B cell (primary cell): ENCODE measurements around the gene FGD4. TPM values are rescaled to one million over a fixed set of nuclear protein-coding genes. Genes with fewer than 3 reads are reported as not detected.

ENCODE experiments used
- ATAC-seq: fragments of 200-7000 bp; cut with Tn5 transposase; one replicate; pipeline ENCODE4 v1.10.0; 2021; ENCODE audit warnings: low read depth, mild to moderate bottlenecking, moderate number of reproducible peaks, moderate library complexity
- CTCF ChIA-PET: fragments of 350-600 bp; sonication (Branson Sonifier 250); formaldehyde crosslinking; loops from one replicate; lab custom pipeline; 2021; ENCODE audit warnings: antibody characterized with exemption, inconsistent platforms; lab: Charles Lee
- POLR2A ChIA-PET: fragments of 350-600 bp; sonication (Branson Sonifier 250); formaldehyde crosslinking; loops from one replicate; lab custom pipeline; 2021; ENCODE audit warnings: antibody characterized with exemption; lab: Charles Lee
- DNase-seq: peaks from one replicate; pipeline ENCODE4 v3.0.0; 2013
- H2AFZ ChIP-seq: 2 replicates; pipeline ENCODE4 v1.6.1; 2012; ENCODE audit warnings: mild to moderate bottlenecking, low read depth, low read length; ENCODE audit not compliant: insufficient read depth, poor library complexity, severe bottlenecking
- H3K27ac ChIP-seq, 2 donors: 1 replicate in 1 of 2; 2 replicates in 1 of 2; pipeline ENCODE4 v1.5.1; 2012 to 2013; ENCODE audit warnings: low read length in 2 of 2, mild to moderate bottlenecking in 2 of 2, moderate library complexity in 1 of 2
- H3K27me3 ChIP-seq, 4 experiments: fragments of 200-600 bp in 1 of 4; sonication (generic) in 1 of 4; replicated peaks in 1 of 4; 1 replicate in 2 of 4; 2 replicates in 2 of 4; pipeline versions ENCODE4 v1.6.1 to v1.7.0; 2013 to 2016; ENCODE audit warnings: low read length in 3 of 4, mild to moderate bottlenecking in 2 of 4, mixed read lengths in 1 of 4, moderate library complexity in 1 of 4; ENCODE audit not compliant: insufficient read depth in 4 of 4, control insufficient read depth in 3 of 4; ENCODE audit errors: control extremely low read depth in 1 of 4
- H3K36me3 ChIP-seq, 2 experiments: replicated peaks in 1 of 2; 1 replicate in 1 of 2; 2 replicates in 1 of 2; pipeline versions ENCODE4 v1.6.1 to v1.7.1; 2013; ENCODE audit warnings: low read length in 1 of 2; ENCODE audit not compliant: insufficient read depth in 2 of 2, control insufficient read depth in 1 of 2; ENCODE audit errors: control extremely low read depth in 1 of 2, extremely low read depth in 1 of 2
- H3K4me1 ChIP-seq, 2 donors: fragments of 200-600 bp in 1 of 2; sonication (generic) in 1 of 2; 1 replicate in 1 of 2; 2 replicates in 1 of 2; pipeline versions ENCODE4 v1.5.1 to v1.6.1; 2013 to 2017; ENCODE audit warnings: low read length in 2 of 2; ENCODE audit not compliant: control insufficient read depth in 2 of 2, insufficient read depth in 2 of 2
- H3K4me2 ChIP-seq: replicated peaks from 2 replicates; pipeline ENCODE3; 2012; ENCODE audit warnings: mild to moderate bottlenecking, low read depth, low read length; ENCODE audit not compliant: poor library complexity, severe bottlenecking
- H3K4me3 ChIP-seq, 5 experiments: fragments of 200-600 bp in 1 of 5; sonication (generic) in 1 of 5; 1 replicate in 3 of 5; 2 replicates in 2 of 5; pipeline versions ENCODE4 v1.5.1 to v1.7.0; 2011 to 2016; ENCODE audit warnings: low read length in 4 of 5, mild to moderate bottlenecking in 4 of 5, low read depth in 2 of 5, control low read depth in 1 of 5, moderate library complexity in 1 of 5; ENCODE audit not compliant: insufficient read depth in 1 of 5; ENCODE audit errors: control extremely low read depth in 1 of 5, extremely low read depth in 1 of 5
- H3K79me2 ChIP-seq: fragments of 200-600 bp; sonication (generic); one replicate; pipeline ENCODE4 v1.6.0; 2016; ENCODE audit warnings: low read length; ENCODE audit not compliant: control insufficient read depth, insufficient read depth
- H3K9ac ChIP-seq: fragments of 200-600 bp; sonication (generic); 2 replicates; pipeline ENCODE4 v1.6.1; 2017; ENCODE audit warnings: mild to moderate bottlenecking, low read length, moderate library complexity
- H3K9me3 ChIP-seq, 3 donors: one replicate each; pipeline versions ENCODE4 v1.6.1 to v1.7.1; 2013; ENCODE audit warnings: low read length in 2 of 3; ENCODE audit not compliant: control insufficient read depth in 2 of 3, insufficient read depth in 1 of 3; ENCODE audit errors: control extremely low read depth in 1 of 3
- H4K20me1 ChIP-seq: 2 replicates; pipeline ENCODE4 v1.6.0; 2012; ENCODE audit warnings: mild to moderate bottlenecking, low read length; ENCODE audit not compliant: insufficient read depth, control insufficient read depth, poor library complexity, severe bottlenecking
- H3K27ac Mint-ChIP-seq: one replicate; pipeline ENCODE4 v1.8.0; 2021; ENCODE audit warnings: mixed read lengths
- H3K27me3 Mint-ChIP-seq: one replicate; pipeline ENCODE4 v1.8.0; 2021; ENCODE audit warnings: mixed read lengths
- H3K4me1 Mint-ChIP-seq: one replicate; pipeline ENCODE4 v1.8.0; 2021; ENCODE audit warnings: mixed read lengths
- H3K4me3 Mint-ChIP-seq: one replicate; pipeline ENCODE4 v1.8.0; 2021; ENCODE audit warnings: mixed read lengths
- H3K9me3 Mint-ChIP-seq: one replicate; pipeline ENCODE4 v1.8.0; 2022; ENCODE audit warnings: mixed read lengths; ENCODE audit not compliant: insufficient read depth
- CTCF ChIP-seq: fragments of 200-600 bp; IDR thresholded peaks from one replicate; pipeline ENCODE4 v1.8.0; 2022; ENCODE audit warnings: antibody characterized with exemption, mild to moderate bottlenecking
- EZH2 ChIP-seq: IDR thresholded peaks from 2 replicates; pipeline ENCODE4 v1.6.1; 2012; ENCODE audit warnings: borderline replicate concordance, low read depth, mild to moderate bottlenecking, moderate library complexity, low read length; ENCODE audit not compliant: insufficient read depth, poor library complexity, severe bottlenecking
- WGBS: methylation state at CpG from one replicate; pipeline ENCODE4 v1.1.5; 2013; ENCODE audit warnings: missing lambda C conversion rate; ENCODE audit not compliant: insufficient coverage; 5-methylcytosine and 5-hydroxymethylcytosine counted together
- intact Hi-C: fragments of 100-400 bp; cut with micrococcal nuclease; formaldehyde crosslinking; loops from one replicate; pipeline ENCODE4 v1.10.0; 2022
- polyA plus RNA-seq: library from polyadenylated mRNA; depleted of rRNA; stranded (reverse); fragments of >200 nt; gene quantifications from 2 replicates; pipeline ENCODE4 v1.2.3, GENCODE V29; 2012
- total RNA-seq, 2 donors: library from RNA; stranded (reverse); fragments of 120-200 nt in 1 of 2; gene quantifications; 1 replicate in 1 of 2; 2 replicates in 1 of 2; pipeline versions ENCODE4 v1.2.3 to v1.2.4, GENCODE V29; 2013 to 2022

Gene FGD4
- total and polyA plus RNA-seq, 2 donors (not counting 1 experiment from before 2014, with no cell fraction given), result 2.1 to 2.8 TPM

GRCh38 chr12:32435921-32436705, 36.8 kb downstream of the FGD4 start:
- no peaks in the 10 kb centered on the region for H4K20me1 ChIP-seq
- H2AFZ ChIP-seq, result no peak overlapping the region
- no peaks in the 10 kb centered on the region for H3K36me3 ChIP-seq
- H3K9me3 ChIP-seq, result no peaks in the 10 kb centered on the region
- no peak overlapping the region for H3K4me2 ChIP-seq
- DNase-seq (no peak), ATAC-seq (no peak)
- Mint-ChIP-seq H3K27me3 (peaks cover 3% of the 10 kb centered on the region), H3K27ac (no peak overlapping the region), H3K4me1 (no peaks in the 10 kb centered on the region), H3K4me3 (no peak overlapping the region), H3K9me3 (no peaks in the 10 kb centered on the region)
- 92% methylated on average over 2 of the region's 7 CpGs for WGBS
- no peak overlapping the region for H3K27ac ChIP-seq
- intact Hi-C loops, result no loop called here
- no peaks in the 10 kb centered on the region for H3K79me2 ChIP-seq
- H3K27me3 ChIP-seq, result peaks cover 0 to 2% (median 0%) of the 10 kb centered on the region in 4 experiments
- H3K4me3 ChIP-seq, result no peak overlapping the region
- TF ChIP-seq CTCF (no peak), EZH2 (no peak)
- ChIA-PET CTCF (interaction anchor here (0.5 kb wide), 1 partner anchor 249 kb away, joined by 3 read pairs; no protein-coding TSS in a partner anchor), POLR2A (no interaction called here)
- H3K4me1 ChIP-seq, result no peaks in the 10 kb centered on the region
- no peak overlapping the region for H3K9ac ChIP-seq

- Histone ChIP-seq H3K27ac (no peak overlapping the region), H3K9ac (no peak overlapping the region), H3K4me2 (no peak overlapping the region), H3K36me3 (no peaks in the 10 kb centered on the region), H3K4me3 (no peak overlapping the region), H3K79me2 (no peaks in the 10 kb centered on the region), H2AFZ (no peak overlapping the region), H3K4me1 (no peaks in the 10 kb centered on the region), H3K9me3 (no peaks in the 10 kb centered on the region), H3K27me3 (peaks cover 0 to 2% (median 0%) of the 10 kb centered on the region in 4 experiments), H4K20me1 (no peaks in the 10 kb centered on the region)
- WGBS, result 90% methylated on average over 6 of the region's 9 CpGs
- Mint-ChIP-seq H3K27ac (no peak overlapping the region), H3K4me1 (no peaks in the 10 kb centered on the region), H3K4me3 (no peak overlapping the region), H3K9me3 (no peaks in the 10 kb centered on the region), H3K27me3 (peaks cover 3% of the 10 kb centered on the region)
- POLR2A ChIA-PET, result no interaction called here
- intact Hi-C loops, result no loop called here
- DNase-seq, result no peak
- CTCF ChIA-PET, result no interaction called here
- TF ChIP-seq EZH2 (no peak), CTCF (no peak)
- no peak for ATAC-seq
Measured at GRCh38 chr12:32437095-32437515, 37.7 kb downstream of the FGD4 start.
